BJ (cell line): Measurements from ENCODE around the gene CLTC. TPM values are rescaled to one million over a fixed set of nuclear protein-coding genes. Genes with fewer than 3 reads are reported as not detected.

Experiments
- CTCF ChIA-PET: fragments of 350-600 bp; formaldehyde crosslinking; extraction: SDS; loops from one replicate; lab custom pipeline; 2021; ENCODE audit warnings: antibody characterized with exemption, inconsistent platforms; lab: Yijun Ruan, JAX
- POLR2A ChIA-PET: fragments of 300-600 bp; sonication (Branson Sonifier 250); formaldehyde crosslinking; extraction: SDS; loops from one replicate; lab custom pipeline; 2021; ENCODE audit warnings: antibody characterized with exemption; lab: Charles Lee
- DNase-seq: peaks from one replicate; pipeline ENCODE4 v3.0.0-alpha.2; 2011; ENCODE audit warnings: low read depth
- H3K27me3 ChIP-seq: 2 replicates; pipeline ENCODE4 v1.6.0; 2011; ENCODE audit warnings: low read length; ENCODE audit not compliant: control insufficient read depth, insufficient read depth
- H3K36me3 ChIP-seq: 2 replicates; pipeline ENCODE4 v1.5.1; 2011; ENCODE audit warnings: low read length; ENCODE audit not compliant: control insufficient read depth, insufficient read depth
- H3K4me3 ChIP-seq: 2 replicates; pipeline ENCODE4 v1.5.1; 2011; ENCODE audit warnings: low read depth, mild to moderate bottlenecking, control low read depth, low read length
- polyA plus RNA-seq: library from polyadenylated mRNA; depleted of rRNA; stranded (reverse); fragments of >200 nt; gene quantifications from 2 replicates; pipeline ENCODE4 v1.2.3, GENCODE V29; 2011
- TF ChIP-seq, protein P1 (sequence below): IDR thresholded peaks from 2 replicates; pipeline ENCODE4 v1.5.1; 2011; ENCODE audit warnings: low read depth, mild to moderate bottlenecking, control low read depth, inconsistent platforms, low read length, moderate library complexity; ENCODE audit not compliant: insufficient read depth

The CLTC gene
- polyA plus RNA-seq, 1 experiment: 149 TPM

DNA sequence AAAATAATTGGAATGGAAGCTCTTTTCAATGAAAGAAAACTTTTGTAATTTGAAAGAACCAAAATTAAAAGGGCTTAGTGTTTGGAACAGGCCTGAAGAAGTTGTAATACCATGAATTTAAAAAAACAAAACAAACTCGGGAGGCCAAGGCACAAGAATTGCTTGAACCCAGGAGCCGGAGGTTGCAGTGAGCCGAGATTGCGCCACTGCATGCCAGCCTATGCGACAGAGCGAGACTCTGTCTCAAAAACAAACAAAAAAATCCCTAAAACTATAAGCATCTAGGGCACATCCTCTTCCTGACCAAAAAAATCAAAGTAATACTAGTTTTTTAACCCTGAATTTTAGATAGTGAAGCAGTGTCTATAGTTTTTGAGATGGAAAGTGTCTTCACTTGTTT is 12.7 kb downstream of the CLTC start:
- TF ChIP-seq, protein P1, sequence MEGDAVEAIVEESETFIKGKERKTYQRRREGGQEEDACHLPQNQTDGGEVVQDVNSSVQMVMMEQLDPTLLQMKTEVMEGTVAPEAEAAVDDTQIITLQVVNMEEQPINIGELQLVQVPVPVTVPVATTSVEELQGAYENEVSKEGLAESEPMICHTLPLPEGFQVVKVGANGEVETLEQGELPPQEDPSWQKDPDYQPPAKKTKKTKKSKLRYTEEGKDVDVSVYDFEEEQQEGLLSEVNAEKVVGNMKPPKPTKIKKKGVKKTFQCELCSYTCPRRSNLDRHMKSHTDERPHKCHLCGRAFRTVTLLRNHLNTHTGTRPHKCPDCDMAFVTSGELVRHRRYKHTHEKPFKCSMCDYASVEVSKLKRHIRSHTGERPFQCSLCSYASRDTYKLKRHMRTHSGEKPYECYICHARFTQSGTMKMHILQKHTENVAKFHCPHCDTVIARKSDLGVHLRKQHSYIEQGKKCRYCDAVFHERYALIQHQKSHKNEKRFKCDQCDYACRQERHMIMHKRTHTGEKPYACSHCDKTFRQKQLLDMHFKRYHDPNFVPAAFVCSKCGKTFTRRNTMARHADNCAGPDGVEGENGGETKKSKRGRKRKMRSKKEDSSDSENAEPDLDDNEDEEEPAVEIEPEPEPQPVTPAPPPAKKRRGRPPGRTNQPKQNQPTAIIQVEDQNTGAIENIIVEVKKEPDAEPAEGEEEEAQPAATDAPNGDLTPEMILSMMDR: no peak
- Histone ChIP-seq H3K4me3 (no peak overlapping the region), H3K27me3 (no peaks in the 10 kb centered on the region), H3K36me3 (no peaks in the 10 kb centered on the region)
- POLR2A ChIA-PET: no interaction called here
- no peak for DNase-seq
- CTCF ChIA-PET: no interaction called here

DNA sequence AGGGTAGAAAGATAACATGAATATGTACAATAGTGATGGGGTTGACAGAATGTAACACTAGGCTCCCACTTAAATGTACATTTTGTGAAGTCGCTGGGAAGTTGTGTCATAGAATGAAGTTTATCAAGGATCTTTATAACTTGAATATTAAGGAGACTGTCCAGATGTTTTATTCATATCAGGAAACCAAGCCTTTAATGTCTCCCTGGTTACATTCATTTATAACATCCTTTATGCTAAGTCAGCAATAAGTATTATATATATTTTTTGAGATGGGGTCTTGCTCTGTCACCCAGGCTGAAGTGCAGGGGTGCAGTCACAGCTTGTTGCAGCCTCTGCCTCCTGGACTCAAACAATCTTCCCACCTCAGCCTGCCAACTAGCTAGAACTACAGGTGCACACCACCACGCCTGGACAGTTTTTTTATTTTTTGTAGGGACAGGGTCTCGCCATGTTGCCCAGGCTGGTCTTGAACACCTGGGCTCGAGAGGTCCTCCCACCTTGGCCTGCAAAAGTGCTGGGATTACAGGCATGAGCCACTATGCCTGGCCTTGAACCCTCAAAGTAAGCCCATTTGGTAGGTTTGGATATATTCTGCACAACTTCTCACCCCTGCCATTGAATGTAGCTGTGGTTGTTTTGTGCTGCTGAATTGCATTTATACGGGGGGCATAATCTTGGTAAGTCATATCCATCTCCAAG is 14.1 kb downstream of the CLTC start:
- ChIA-PET CTCF (no interaction called here), POLR2A (no interaction called here)
- H3K4me3 ChIP-seq: no peak overlapping the region
- H3K36me3 ChIP-seq: no peaks in the 10 kb centered on the region
- H3K27me3 ChIP-seq: no peaks in the 10 kb centered on the region
- TF ChIP-seq, protein P1: no peak
- DNase-seq: no peak

DNA sequence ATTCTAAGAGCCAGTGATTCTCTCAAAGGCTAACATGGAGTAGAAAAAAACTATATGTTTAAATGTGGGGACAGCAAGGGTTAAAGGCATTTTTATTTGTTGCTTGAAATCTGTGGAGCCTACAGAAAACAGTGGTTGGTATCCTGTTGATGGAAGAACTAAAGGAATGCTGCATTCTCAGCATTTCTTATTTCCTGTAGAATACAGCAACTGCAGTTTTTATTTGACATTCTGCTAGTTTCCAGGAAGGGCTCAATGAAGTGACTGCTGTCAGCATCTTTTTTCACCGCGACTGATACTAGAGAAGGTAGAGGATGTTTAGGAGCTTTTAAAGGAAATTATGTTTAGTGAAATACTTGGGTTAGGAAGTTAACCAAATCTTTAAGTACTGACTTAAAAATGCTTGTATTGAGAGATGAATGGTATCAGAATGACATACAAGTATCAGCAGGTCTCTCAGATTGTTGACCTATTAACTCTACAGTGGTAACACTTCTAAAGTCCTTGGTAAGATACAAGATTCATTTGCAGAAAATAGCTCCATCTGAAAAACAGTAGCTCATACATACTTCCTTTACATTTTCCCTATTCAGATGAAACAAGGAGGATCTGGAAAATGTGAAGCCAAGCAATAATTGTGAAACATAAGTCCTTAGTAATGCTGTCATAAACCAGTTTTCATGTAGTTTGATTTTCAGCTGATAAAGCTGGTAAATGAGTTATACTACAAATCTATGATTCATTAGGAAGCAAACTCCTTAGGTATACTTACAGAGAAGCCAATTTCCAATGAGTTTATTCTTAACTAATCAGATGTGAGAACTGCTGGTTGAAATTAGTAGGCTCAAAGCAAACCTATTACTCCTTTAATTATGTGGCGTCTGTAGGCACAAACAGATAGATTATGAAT is 15.2 kb downstream of the CLTC start:
- POLR2A ChIA-PET: no interaction called here
- no peak overlapping the region for H3K4me3 ChIP-seq
- CTCF ChIA-PET: no interaction called here
- no peaks in the 10 kb centered on the region for H3K27me3 ChIP-seq
- DNase-seq: no peak
- TF ChIP-seq, protein P1: no peak
- H3K36me3 ChIP-seq: no peaks in the 10 kb centered on the region

DNA sequence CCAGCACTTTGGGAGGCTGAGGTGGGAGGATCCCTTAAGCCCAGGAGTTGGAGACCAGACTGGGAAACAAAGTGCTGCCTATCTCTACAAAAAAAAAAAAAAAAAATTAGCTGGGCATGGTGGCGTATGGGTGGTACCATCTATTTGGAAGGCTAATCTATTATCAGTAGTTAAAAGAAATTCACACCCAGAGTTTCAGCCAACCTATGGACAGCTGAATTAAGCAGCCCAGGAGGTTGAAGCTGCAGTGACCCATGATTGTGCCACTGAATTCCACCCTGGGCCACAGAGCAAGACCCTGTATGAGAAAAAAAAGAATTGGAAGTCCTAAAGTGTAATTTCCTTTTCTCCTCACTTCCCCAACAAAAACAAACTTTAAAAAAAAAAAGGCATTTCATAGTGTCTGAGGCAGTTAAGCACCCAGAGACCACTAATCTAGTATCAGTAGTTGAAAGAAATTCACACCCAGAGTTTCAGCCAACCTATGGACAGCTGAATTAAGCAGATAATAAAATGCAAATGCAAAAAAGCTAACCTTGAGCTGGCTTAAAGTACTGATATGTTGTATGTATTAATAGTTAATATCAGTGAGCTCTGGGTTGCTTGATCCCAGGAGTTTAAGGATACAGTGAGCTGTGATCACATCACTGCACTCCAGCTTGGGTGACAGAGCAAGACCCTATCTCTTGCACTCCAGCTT is 18.1 kb downstream of the CLTC start:
- ChIA-PET CTCF (interaction anchor here (0.6 to 1.3 kb wide), 2 partner anchors 19 to 23 kb away, joined by 3 to 5 read pairs; no protein-coding TSS in a partner anchor), POLR2A (no interaction called here)
- Histone ChIP-seq H3K4me3 (no peak overlapping the region), H3K27me3 (no peaks in the 10 kb centered on the region), H3K36me3 (no peaks in the 10 kb centered on the region)
- TF ChIP-seq, protein P1: no peak
- DNase-seq: no peak

DNA sequence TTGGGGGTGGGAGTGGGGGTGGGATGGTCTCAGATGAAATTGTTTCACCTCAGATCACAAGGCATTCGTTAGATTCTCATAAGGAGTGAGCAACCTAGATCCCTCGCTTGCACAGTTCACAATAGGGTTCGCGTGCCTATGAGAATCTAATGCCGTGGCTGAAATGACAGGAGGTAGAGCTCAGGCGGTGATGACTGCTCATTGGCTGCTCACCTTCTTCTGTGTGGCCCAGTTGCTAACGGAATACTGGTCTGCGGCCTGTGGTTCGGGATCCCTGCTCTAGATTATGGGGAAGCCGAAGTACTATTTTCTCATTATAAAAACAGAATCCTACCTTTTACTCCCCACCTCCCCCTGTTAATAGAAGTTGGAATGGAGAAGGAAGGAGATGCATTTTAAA is 18.9 kb downstream of the CLTC start:
- ChIA-PET CTCF (interaction anchor here (1.3 kb wide), 1 partner anchor 18 kb away, joined by 5 read pairs; no protein-coding TSS in a partner anchor), POLR2A (no interaction called here)
- Histone ChIP-seq H3K27me3 (no peaks in the 10 kb centered on the region), H3K4me3 (no peak overlapping the region), H3K36me3 (no peaks in the 10 kb centered on the region)
- no peak for DNase-seq
- TF ChIP-seq, protein P1: no peak
